ENCODE measurements around the gene MRPS25.

DNA sequence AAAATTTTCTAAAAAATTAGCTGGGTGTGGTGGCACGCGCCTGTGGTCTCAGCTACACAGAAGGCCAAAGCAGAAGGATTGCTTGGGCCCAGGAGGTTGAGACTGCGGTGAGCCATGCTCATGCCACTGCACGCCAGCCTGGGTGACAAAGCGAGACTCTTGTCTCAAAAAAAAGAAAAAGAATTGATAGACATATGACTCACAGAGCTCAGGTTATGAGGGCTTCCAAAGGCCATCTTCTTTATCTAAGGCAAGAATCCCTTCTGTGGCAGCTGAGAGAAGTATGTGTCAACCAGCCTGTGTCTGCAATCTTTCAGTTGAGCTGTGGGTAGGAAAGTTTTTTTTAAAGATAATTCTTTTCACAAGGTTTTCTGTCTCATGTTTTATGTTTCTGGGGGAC is 53.9 kb downstream of the MRPS25 start:
- TF ChIP-seq, protein P1, sequence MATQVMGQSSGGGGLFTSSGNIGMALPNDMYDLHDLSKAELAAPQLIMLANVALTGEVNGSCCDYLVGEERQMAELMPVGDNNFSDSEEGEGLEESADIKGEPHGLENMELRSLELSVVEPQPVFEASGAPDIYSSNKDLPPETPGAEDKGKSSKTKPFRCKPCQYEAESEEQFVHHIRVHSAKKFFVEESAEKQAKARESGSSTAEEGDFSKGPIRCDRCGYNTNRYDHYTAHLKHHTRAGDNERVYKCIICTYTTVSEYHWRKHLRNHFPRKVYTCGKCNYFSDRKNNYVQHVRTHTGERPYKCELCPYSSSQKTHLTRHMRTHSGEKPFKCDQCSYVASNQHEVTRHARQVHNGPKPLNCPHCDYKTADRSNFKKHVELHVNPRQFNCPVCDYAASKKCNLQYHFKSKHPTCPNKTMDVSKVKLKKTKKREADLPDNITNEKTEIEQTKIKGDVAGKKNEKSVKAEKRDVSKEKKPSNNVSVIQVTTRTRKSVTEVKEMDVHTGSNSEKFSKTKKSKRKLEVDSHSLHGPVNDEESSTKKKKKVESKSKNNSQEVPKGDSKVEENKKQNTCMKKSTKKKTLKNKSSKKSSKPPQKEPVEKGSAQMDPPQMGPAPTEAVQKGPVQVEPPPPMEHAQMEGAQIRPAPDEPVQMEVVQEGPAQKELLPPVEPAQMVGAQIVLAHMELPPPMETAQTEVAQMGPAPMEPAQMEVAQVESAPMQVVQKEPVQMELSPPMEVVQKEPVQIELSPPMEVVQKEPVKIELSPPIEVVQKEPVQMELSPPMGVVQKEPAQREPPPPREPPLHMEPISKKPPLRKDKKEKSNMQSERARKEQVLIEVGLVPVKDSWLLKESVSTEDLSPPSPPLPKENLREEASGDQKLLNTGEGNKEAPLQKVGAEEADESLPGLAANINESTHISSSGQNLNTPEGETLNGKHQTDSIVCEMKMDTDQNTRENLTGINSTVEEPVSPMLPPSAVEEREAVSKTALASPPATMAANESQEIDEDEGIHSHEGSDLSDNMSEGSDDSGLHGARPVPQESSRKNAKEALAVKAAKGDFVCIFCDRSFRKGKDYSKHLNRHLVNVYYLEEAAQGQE (IDR thresholded peaks at IDR 0.05; ENCODE audit: unreplicated experiment): no peak
- TF ChIP-seq, protein P2, sequence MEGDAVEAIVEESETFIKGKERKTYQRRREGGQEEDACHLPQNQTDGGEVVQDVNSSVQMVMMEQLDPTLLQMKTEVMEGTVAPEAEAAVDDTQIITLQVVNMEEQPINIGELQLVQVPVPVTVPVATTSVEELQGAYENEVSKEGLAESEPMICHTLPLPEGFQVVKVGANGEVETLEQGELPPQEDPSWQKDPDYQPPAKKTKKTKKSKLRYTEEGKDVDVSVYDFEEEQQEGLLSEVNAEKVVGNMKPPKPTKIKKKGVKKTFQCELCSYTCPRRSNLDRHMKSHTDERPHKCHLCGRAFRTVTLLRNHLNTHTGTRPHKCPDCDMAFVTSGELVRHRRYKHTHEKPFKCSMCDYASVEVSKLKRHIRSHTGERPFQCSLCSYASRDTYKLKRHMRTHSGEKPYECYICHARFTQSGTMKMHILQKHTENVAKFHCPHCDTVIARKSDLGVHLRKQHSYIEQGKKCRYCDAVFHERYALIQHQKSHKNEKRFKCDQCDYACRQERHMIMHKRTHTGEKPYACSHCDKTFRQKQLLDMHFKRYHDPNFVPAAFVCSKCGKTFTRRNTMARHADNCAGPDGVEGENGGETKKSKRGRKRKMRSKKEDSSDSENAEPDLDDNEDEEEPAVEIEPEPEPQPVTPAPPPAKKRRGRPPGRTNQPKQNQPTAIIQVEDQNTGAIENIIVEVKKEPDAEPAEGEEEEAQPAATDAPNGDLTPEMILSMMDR (conservative IDR thresholded peaks at IDR 0.05; ENCODE audit: low read depth in 2 of 2): no peak
- TF ChIP-seq EZH2phosphoT487 (IDR thresholded peaks at IDR 0.05; ENCODE audit: unreplicated experiment) (no peak), CREB1 (CRISPR knock-in tag; IDR thresholded peaks at IDR 0.05; ENCODE audit: low read depth) (no peak), JUNB (IDR thresholded peaks at IDR 0.05; ENCODE audit: unreplicated experiment) (no peak), POLR2AphosphoS5 (IDR thresholded peaks at IDR 0.05; ENCODE audit: low read depth) (no peak), EZH2 (IDR thresholded peaks at IDR 0.05; ENCODE audit: low read depth, unreplicated experiment) (no peak), NANOG (IDR thresholded peaks at IDR 0.05; ENCODE audit: borderline replicate concordance) (no peak), ZNF331 (CRISPR knock-in tag; IDR thresholded peaks at IDR 0.05; ENCODE audit: low read depth) (no peak), ZNF114 (CRISPR knock-in tag; IDR thresholded peaks at IDR 0.05) (no peak)
- TF ChIP-seq, protein P3, sequence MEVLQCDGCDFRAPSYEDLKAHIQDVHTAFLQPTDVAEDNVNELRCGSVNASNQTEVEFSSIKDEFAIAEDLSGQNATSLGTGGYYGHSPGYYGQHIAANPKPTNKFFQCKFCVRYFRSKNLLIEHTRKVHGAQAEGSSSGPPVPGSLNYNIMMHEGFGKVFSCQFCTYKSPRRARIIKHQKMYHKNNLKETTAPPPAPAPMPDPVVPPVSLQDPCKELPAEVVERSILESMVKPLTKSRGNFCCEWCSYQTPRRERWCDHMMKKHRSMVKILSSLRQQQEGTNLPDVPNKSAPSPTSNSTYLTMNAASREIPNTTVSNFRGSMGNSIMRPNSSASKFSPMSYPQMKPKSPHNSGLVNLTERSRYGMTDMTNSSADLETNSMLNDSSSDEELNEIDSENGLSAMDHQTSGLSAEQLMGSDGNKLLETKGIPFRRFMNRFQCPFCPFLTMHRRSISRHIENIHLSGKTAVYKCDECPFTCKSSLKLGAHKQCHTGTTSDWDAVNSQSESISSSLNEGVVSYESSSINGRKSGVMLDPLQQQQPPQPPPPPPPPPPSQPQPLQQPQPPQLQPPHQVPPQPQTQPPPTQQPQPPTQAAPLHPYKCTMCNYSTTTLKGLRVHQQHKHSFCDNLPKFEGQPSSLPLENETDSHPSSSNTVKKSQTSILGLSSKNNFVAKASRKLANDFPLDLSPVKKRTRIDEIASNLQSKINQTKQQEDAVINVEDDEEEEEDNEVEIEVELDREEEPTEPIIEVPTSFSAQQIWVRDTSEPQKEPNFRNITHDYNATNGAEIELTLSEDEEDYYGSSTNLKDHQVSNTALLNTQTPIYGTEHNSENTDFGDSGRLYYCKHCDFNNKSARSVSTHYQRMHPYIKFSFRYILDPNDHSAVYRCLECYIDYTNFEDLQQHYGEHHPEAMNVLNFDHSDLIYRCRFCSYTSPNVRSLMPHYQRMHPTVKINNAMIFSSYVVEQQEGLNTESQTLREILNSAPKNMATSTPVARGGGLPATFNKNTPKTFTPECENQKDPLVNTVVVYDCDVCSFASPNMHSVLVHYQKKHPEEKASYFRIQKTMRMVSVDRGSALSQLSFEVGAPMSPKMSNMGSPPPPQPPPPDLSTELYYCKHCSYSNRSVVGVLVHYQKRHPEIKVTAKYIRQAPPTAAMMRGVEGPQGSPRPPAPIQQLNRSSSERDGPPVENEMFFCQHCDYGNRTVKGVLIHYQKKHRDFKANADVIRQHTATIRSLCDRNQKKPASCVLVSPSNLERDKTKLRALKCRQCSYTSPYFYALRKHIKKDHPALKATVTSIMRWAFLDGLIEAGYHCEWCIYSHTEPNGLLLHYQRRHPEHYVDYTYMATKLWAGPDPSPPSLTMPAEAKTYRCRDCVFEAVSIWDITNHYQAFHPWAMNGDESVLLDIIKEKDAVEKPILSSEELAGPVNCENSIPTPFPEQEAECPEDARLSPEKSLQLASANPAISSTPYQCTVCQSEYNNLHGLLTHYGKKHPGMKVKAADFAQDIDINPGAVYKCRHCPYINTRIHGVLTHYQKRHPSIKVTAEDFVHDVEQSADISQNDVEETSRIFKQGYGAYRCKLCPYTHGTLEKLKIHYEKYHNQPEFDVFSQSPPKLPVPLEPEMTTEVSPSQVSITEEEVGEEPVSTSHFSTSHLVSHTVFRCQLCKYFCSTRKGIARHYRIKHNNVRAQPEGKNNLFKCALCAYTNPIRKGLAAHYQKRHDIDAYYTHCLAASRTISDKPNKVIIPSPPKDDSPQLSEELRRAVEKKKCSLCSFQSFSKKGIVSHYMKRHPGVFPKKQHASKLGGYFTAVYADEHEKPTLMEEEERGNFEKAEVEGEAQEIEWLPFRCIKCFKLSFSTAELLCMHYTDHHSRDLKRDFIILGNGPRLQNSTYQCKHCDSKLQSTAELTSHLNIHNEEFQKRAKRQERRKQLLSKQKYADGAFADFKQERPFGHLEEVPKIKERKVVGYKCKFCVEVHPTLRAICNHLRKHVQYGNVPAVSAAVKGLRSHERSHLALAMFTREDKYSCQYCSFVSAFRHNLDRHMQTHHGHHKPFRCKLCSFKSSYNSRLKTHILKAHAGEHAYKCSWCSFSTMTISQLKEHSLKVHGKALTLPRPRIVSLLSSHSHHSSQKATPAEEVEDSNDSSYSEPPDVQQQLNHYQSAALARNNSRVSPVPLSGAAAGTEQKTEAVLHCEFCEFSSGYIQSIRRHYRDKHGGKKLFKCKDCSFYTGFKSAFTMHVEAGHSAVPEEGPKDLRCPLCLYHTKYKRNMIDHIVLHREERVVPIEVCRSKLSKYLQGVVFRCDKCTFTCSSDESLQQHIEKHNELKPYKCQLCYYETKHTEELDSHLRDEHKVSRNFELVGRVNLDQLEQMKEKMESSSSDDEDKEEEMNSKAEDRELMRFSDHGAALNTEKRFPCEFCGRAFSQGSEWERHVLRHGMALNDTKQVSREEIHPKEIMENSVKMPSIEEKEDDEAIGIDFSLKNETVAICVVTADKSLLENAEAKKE (CRISPR knock-in tag; IDR thresholded peaks at IDR 0.05): no peak
- TF ChIP-seq, protein P4, sequence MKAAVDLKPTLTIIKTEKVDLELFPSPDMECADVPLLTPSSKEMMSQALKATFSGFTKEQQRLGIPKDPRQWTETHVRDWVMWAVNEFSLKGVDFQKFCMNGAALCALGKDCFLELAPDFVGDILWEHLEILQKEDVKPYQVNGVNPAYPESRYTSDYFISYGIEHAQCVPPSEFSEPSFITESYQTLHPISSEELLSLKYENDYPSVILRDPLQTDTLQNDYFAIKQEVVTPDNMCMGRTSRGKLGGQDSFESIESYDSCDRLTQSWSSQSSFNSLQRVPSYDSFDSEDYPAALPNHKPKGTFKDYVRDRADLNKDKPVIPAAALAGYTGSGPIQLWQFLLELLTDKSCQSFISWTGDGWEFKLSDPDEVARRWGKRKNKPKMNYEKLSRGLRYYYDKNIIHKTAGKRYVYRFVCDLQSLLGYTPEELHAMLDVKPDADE (IDR thresholded peaks at IDR 0.05): no peak

All from GM23338 (cell line).